IMR-90 (cell line): ENCODE results near the gene MEGF6. TPM values are rescaled to one million over a fixed set of nuclear protein-coding genes. Genes with fewer than 3 reads are reported as not detected.

Experiments
- ATAC-seq: fragments of 200-7000 bp; cut with Tn5 transposase; 2 replicates; pipeline ENCODE4 v1.9.1; 2020; ENCODE audit warnings: low read depth, mild to moderate bottlenecking, moderate library complexity
- BruUV-seq: library from RNA; stranded (reverse); fragments of 400-500 nt; replicated peaks from 2 replicates; lab custom pipeline; 2021; lab: Mats Ljungman, UMichigan
- CTCF ChIA-PET: fragments of 300-600 bp; formaldehyde crosslinking; extraction: SDS; loops from one replicate; lab custom pipeline; 2021; ENCODE audit warnings: antibody characterized with exemption; lab: Yijun Ruan, JAX
- POLR2A ChIA-PET: fragments of 300-600 bp; sonication (Branson Sonifier 250); formaldehyde crosslinking; loops from one replicate; lab custom pipeline; 2022; ENCODE audit warnings: antibody characterized with exemption; ENCODE audit not compliant: unreplicated experiment; lab: Charles Lee
- DNase-seq: peaks from one replicate; pipeline ENCODE4 v3.0.0; 2013
- H2AFZ ChIP-seq: replicated peaks from 2 replicates; pipeline ENCODE3; 2013; ENCODE audit warnings: low read length, mild to moderate bottlenecking; ENCODE audit not compliant: poor library complexity
- H2AK5ac ChIP-seq: 2 replicates; pipeline ENCODE4 v1.6.1; 2013; ENCODE audit warnings: low read depth, low read length, inconsistent platforms
- H2AK9ac ChIP-seq: replicated peaks from 2 replicates; pipeline ENCODE3; 2013; ENCODE audit warnings: mild to moderate bottlenecking, low read depth, low read length, moderate library complexity; ENCODE audit not compliant: poor library complexity
- H2BK120ac ChIP-seq: 2 replicates; pipeline ENCODE4 v1.6.1; 2013; ENCODE audit warnings: low read depth, low read length, inconsistent platforms
- H2BK15ac ChIP-seq: 3 replicates; pipeline ENCODE4 v1.6.1; 2013; ENCODE audit warnings: low read depth, low read length, inconsistent platforms
- H2BK20ac ChIP-seq: 2 replicates; pipeline ENCODE4 v1.6.1; 2013; ENCODE audit warnings: low read depth, mild to moderate bottlenecking, inconsistent platforms, low read length, moderate library complexity
- H2BK5ac ChIP-seq: 2 replicates; pipeline ENCODE4 v1.6.1; 2013; ENCODE audit warnings: mild to moderate bottlenecking, low read depth, low read length, inconsistent platforms; ENCODE audit not compliant: poor library complexity, severe bottlenecking
- H3K14ac ChIP-seq: replicated peaks from 2 replicates; pipeline ENCODE4 v1.6.1; 2013; ENCODE audit warnings: low read depth, low read length, inconsistent platforms
- H3K18ac ChIP-seq: 2 replicates; pipeline ENCODE4 v1.6.1; 2013; ENCODE audit warnings: low read depth, low read length, control low read depth
- H3K23ac ChIP-seq: 2 replicates; pipeline ENCODE4 v1.6.1; 2013; ENCODE audit warnings: low read depth, low read length, inconsistent platforms
- H3K27ac ChIP-seq: 2 replicates; pipeline ENCODE4 v1.5.1; 2013; ENCODE audit warnings: mild to moderate bottlenecking, control low read depth, low read length; ENCODE audit not compliant: insufficient read depth
- H3K27me3 ChIP-seq: 2 replicates; pipeline ENCODE4 v1.6.1; 2013; ENCODE audit warnings: low read length; ENCODE audit not compliant: control insufficient read depth, insufficient read depth
- H3K36me3 ChIP-seq: 2 replicates; pipeline ENCODE4 v1.6.1; 2013; ENCODE audit warnings: low read length, mixed read lengths; ENCODE audit not compliant: control insufficient read depth, insufficient read depth
- H3K4ac ChIP-seq: 2 replicates; pipeline ENCODE4 v1.6.1; 2013; ENCODE audit warnings: low read depth, low read length, inconsistent platforms
- H3K4me1 ChIP-seq: 2 replicates; pipeline ENCODE4 v1.6.1; 2013; ENCODE audit warnings: low read length, mixed read lengths; ENCODE audit not compliant: control insufficient read depth, insufficient read depth
- H3K4me2 ChIP-seq: 2 replicates; pipeline ENCODE4 v1.6.1; 2013; ENCODE audit warnings: low read depth, mild to moderate bottlenecking, control low read depth, low read length, moderate library complexity
- H3K4me3 ChIP-seq: 2 replicates; pipeline ENCODE4 v1.5.1; 2013; ENCODE audit warnings: low read depth, mild to moderate bottlenecking, control low read depth, low read length, moderate library complexity; ENCODE audit not compliant: insufficient read depth
- H3K56ac ChIP-seq: 2 replicates; pipeline ENCODE4 v1.6.1; 2013; ENCODE audit warnings: low read length, inconsistent platforms; ENCODE audit not compliant: insufficient read depth; ENCODE audit errors: extremely low read depth
- H3K79me1 ChIP-seq, 2 experiments: 2 replicates each; pipeline ENCODE4 v1.6.1; 2013; ENCODE audit warnings: low read length in 2 of 2, inconsistent platforms in 1 of 2, low read depth in 1 of 2
- H3K9ac ChIP-seq: 2 replicates; pipeline ENCODE4 v1.6.1; 2013; ENCODE audit warnings: low read depth, low read length, control low read depth
- H3K9me1 ChIP-seq: 2 replicates; pipeline ENCODE4 v1.6.1; 2013; ENCODE audit warnings: low read length, inconsistent platforms; ENCODE audit not compliant: insufficient read depth
- H3K9me3 ChIP-seq: 2 replicates; pipeline ENCODE4 v1.6.1; 2013; ENCODE audit warnings: low read length; ENCODE audit not compliant: control insufficient read depth, insufficient read depth
- H4K20me1 ChIP-seq: 2 replicates; pipeline ENCODE4 v1.6.1; 2013; ENCODE audit warnings: low read length, inconsistent platforms; ENCODE audit not compliant: insufficient read depth
- H4K5ac ChIP-seq: 2 replicates; pipeline ENCODE4 v1.6.1; 2013; ENCODE audit warnings: mild to moderate bottlenecking, low read depth, low read length, control low read depth
- H4K8ac ChIP-seq, 2 experiments: 2 replicates each; pipeline ENCODE4 v1.6.1; 2013; ENCODE audit warnings: low read depth in 2 of 2, low read length in 2 of 2, control low read depth in 1 of 2, inconsistent platforms in 1 of 2
- H4K91ac ChIP-seq: 2 replicates; pipeline ENCODE4 v1.6.1; 2013; ENCODE audit warnings: low read depth, low read length, inconsistent platforms; ENCODE audit not compliant: insufficient read depth
- BHLHE40 ChIP-seq: fragments of 150-350 bp; IDR thresholded peaks from 2 replicates; pipeline ENCODE4 v1.6.1; 2016; ENCODE audit warnings: mild to moderate bottlenecking, low read depth, low read length
- CEBPB ChIP-seq: IDR thresholded peaks from 2 replicates; pipeline ENCODE4 v1.6.1; 2012; ENCODE audit warnings: low read depth, low read length, improper control_type of control experiment
- CHD1 ChIP-seq: IDR thresholded peaks from 2 replicates; pipeline ENCODE4 v1.6.1; 2012; ENCODE audit warnings: low read depth, low read length, improper control_type of control experiment
- CTCF ChIP-seq: conservative IDR thresholded peaks from 2 replicates; pipeline ENCODE4 v1.5.1; 2012; ENCODE audit warnings: mild to moderate bottlenecking, low read depth, low read length, improper control_type of control experiment
- FOS ChIP-seq: fragments of 150-350 bp; IDR thresholded peaks from 2 replicates; pipeline ENCODE4 v1.6.1; 2016; ENCODE audit warnings: low read depth, low read length
- MAFK ChIP-seq: IDR thresholded peaks from 2 replicates; pipeline ENCODE4 v1.6.1; 2012; ENCODE audit warnings: low read depth, low read length, improper control_type of control experiment
- MAZ ChIP-seq: IDR thresholded peaks from 2 replicates; pipeline ENCODE4 v1.6.1; 2012; ENCODE audit warnings: low read depth, mild to moderate bottlenecking, low read length, improper control_type of control experiment, moderate library complexity, borderline replicate concordance
- MXI1 ChIP-seq: IDR thresholded peaks from 2 replicates; pipeline ENCODE4 v1.6.1; 2012; ENCODE audit warnings: low read depth, mild to moderate bottlenecking, low read length, moderate library complexity, borderline replicate concordance
- NFE2L2 ChIP-seq: fragments of 150-350 bp; IDR thresholded peaks from 2 replicates; pipeline ENCODE4 v1.6.1; 2016; ENCODE audit warnings: low read depth, mild to moderate bottlenecking, low read length
- POLR2A ChIP-seq: IDR thresholded peaks from 2 replicates; pipeline ENCODE4 v1.6.1; 2012; ENCODE audit warnings: mild to moderate bottlenecking, low read depth, low read length
- RAD21 ChIP-seq: IDR thresholded peaks from 2 replicates; pipeline ENCODE4 v1.6.1; 2012; ENCODE audit warnings: low read length, improper control_type of control experiment
- RCOR1 ChIP-seq: IDR thresholded peaks from 2 replicates; pipeline ENCODE4 v1.6.1; 2012; ENCODE audit warnings: mild to moderate bottlenecking, low read length, improper control_type of control experiment; ENCODE audit not compliant: insufficient replicate concordance
- RFX5 ChIP-seq: IDR thresholded peaks from 2 replicates; pipeline ENCODE4 v1.8.0; 2012; ENCODE audit warnings: low read depth, mild to moderate bottlenecking, low read length, moderate library complexity
- SMC3 ChIP-seq: fragments of 150-350 bp; IDR thresholded peaks from 2 replicates; pipeline ENCODE4 v1.6.1; 2016; ENCODE audit warnings: low read depth, mild to moderate bottlenecking, antibody characterized with exemption, low read length, moderate library complexity
- WGBS, 2 experiments: methylation state at CpG; one replicate each; pipeline versions ENCODE4 v1.1.5 to v1.1.7; 2013; ENCODE audit warnings: missing lambda C conversion rate in 2 of 2; ENCODE audit not compliant: insufficient read length in 1 of 2; ENCODE audit errors: extremely low coverage in 2 of 2; 5-methylcytosine and 5-hydroxymethylcytosine counted together
- dilution Hi-C: fragments of 300-500 bp; cut with HindIII; formaldehyde crosslinking; loops from one replicate; pipeline ENCODE4 v1.14.3; 2018; ENCODE audit warnings: low sequenced_read_pairs; ENCODE audit not compliant: unreplicated experiment
- in situ Hi-C: fragments of 300-500 bp; cut with MboI; formaldehyde crosslinking; loops from 3 replicates; pipeline ENCODE4 v1.14.3; 2019; ENCODE audit warnings: low sequenced_read_pairs, inconsistent platforms, mixed read lengths
- intact Hi-C: fragments of 100-400 bp; cut with micrococcal nuclease; formaldehyde crosslinking; loops from 2 replicates; pipeline ENCODE4 v1.10.0; 2022
- polyA plus RNA-seq, 3 experiments: library from polyadenylated mRNA; depleted of rRNA; stranded (reverse); fragments of >200 nt; gene quantifications; 2 replicates each; pipeline ENCODE4 v1.2.3, GENCODE V29; 2012; ENCODE audit warnings: low replicate concordance in 1 of 3
- total RNA-seq: library from RNA; depleted of rRNA; stranded (reverse); fragments of >200 nt; gene quantifications from 2 replicates; pipeline ENCODE4 v1.2.3, GENCODE V29; 2012
- TF ChIP-seq, protein P1 (sequence below): fragments of 150-350 bp; IDR thresholded peaks from 2 replicates; pipeline ENCODE4 v1.6.1; 2016; ENCODE audit warnings: low read depth, mild to moderate bottlenecking, low read length, moderate library complexity, borderline replicate concordance
- TF ChIP-seq, protein P2 (sequence below): fragments of 150-350 bp; IDR thresholded peaks from 2 replicates; pipeline ENCODE4 v1.6.1; 2017; ENCODE audit warnings: mild to moderate bottlenecking, antibody characterized with exemption, low read length, low read depth

MEGF6 gene
- total and polyA plus RNA-seq, 2 of the 4 experiments (the other 2 are of a cell fraction): 0.72 to 4.1 TPM

- no peaks in the 10 kb centered on the region for H3K36me3 ChIP-seq
- dilution Hi-C loops (no loop called here), intact Hi-C loops (loop anchor here (10.0 kb wide), 1 partner anchor 232 kb away; no protein-coding TSS in a partner anchor), in situ Hi-C loops (no loop called here)
- TF ChIP-seq FOS: no peak
- TF ChIP-seq MAFK: no peak
- TF ChIP-seq CTCF: no peak
- TF ChIP-seq RFX5: no peak
- TF ChIP-seq CEBPB: no peak
- TF ChIP-seq BHLHE40: no peak
- no peak for TF ChIP-seq SMC3
- TF ChIP-seq RCOR1: no peak
- no peak for TF ChIP-seq RAD21
- no peak for TF ChIP-seq MXI1
- no peak for TF ChIP-seq NFE2L2
- TF ChIP-seq CHD1: no peak
- TF ChIP-seq POLR2A: no peak
- TF ChIP-seq MAZ: no peak
- TF ChIP-seq, protein P1, sequence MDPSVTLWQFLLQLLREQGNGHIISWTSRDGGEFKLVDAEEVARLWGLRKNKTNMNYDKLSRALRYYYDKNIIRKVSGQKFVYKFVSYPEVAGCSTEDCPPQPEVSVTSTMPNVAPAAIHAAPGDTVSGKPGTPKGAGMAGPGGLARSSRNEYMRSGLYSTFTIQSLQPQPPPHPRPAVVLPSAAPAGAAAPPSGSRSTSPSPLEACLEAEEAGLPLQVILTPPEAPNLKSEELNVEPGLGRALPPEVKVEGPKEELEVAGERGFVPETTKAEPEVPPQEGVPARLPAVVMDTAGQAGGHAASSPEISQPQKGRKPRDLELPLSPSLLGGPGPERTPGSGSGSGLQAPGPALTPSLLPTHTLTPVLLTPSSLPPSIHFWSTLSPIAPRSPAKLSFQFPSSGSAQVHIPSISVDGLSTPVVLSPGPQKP: no peak
- TF ChIP-seq, protein P2, sequence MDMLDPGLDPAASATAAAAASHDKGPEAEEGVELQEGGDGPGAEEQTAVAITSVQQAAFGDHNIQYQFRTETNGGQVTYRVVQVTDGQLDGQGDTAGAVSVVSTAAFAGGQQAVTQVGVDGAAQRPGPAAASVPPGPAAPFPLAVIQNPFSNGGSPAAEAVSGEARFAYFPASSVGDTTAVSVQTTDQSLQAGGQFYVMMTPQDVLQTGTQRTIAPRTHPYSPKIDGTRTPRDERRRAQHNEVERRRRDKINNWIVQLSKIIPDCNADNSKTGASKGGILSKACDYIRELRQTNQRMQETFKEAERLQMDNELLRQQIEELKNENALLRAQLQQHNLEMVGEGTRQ: no peak
- no peak overlapping the region for H4K91ac ChIP-seq
- no peak overlapping the region for H3K14ac ChIP-seq
- H3K9me1 ChIP-seq: no peaks in the 10 kb centered on the region
- H2BK5ac ChIP-seq: no peak overlapping the region
- WGBS, 2 experiments: 88% methylated on average over 11 of the region's 17 CpGs; no CpG with 5 or more reads in 1 of the 2 experiments
- H3K9ac ChIP-seq: no peak overlapping the region
- no peak overlapping the region for H4K5ac ChIP-seq
- H3K18ac ChIP-seq: no peak overlapping the region
- no peak overlapping the region for H3K56ac ChIP-seq
- H3K4ac ChIP-seq: no peak overlapping the region
- ChIA-PET POLR2A (no interaction called here), CTCF (interaction anchor here (0.9 kb wide), 1 partner anchor 126 kb away, joined by 4 read pairs; no protein-coding TSS in a partner anchor)
- H3K23ac ChIP-seq: no peak overlapping the region
- no peaks in the 10 kb centered on the region for H4K20me1 ChIP-seq
- H2BK15ac ChIP-seq: no peak overlapping the region
- DNase-seq (no peak), ATAC-seq (no peak)
- H3K27ac ChIP-seq: no peak overlapping the region
- no peak overlapping the region for H2AFZ ChIP-seq
- H4K8ac ChIP-seq: no peak overlapping the region
- no TSS peak for BruUV-seq
- H3K4me2 ChIP-seq: no peak overlapping the region
- peaks cover 5% of the 10 kb centered on the region for H3K9me3 ChIP-seq
- H2AK5ac ChIP-seq: no peak overlapping the region
- no peak overlapping the region for H2BK120ac ChIP-seq
- H3K27me3 ChIP-seq: no peaks in the 10 kb centered on the region
- no peak overlapping the region for H2BK20ac ChIP-seq
- H3K4me3 ChIP-seq: no peak overlapping the region
- no peak overlapping the region for H2AK9ac ChIP-seq
- no peaks in the 10 kb centered on the region for H3K79me1 ChIP-seq
- H3K4me1 ChIP-seq: no peaks in the 10 kb centered on the region
Observed at GRCh38 chr1:3492545-3493246, 118.6 kb downstream of the MEGF6 start.
